SK-N-SH (cell line): ENCODE data around the gene TRIM27. TPM values are rescaled to one million over a fixed set of nuclear protein-coding genes. Genes with fewer than 3 reads are reported as not detected.
A peak's percentile ranks its signal among the peaks of the same experiment; 100 is the strongest.
"Not testable (repeated sequence)": the region's sequence is repeated elsewhere in the genome, so short reads cannot be mapped to it uniquely, and the experiment has no call there.

Experiments used
- CTCF ChIA-PET: fragments of 300-600, 350-600 bp; formaldehyde crosslinking; extraction: SDS; loops from one replicate; lab custom pipeline; 2021; lab: Yijun Ruan, JAX
- POLR2A ChIA-PET: fragments of 350-600 bp; sonication (Branson Sonifier 250); formaldehyde crosslinking; extraction: SDS; loops from one replicate; lab custom pipeline; 2020; ENCODE audit warnings: antibody characterized with exemption, inconsistent platforms; lab: Yijun Ruan, JAX
- DNase-seq: peaks from one replicate; pipeline ENCODE4 v3.0.0; 2012
- H2AFZ ChIP-seq: fragments of 200-600 bp; sonication (generic); 2 replicates; pipeline ENCODE4 v1.8.1; 2016; ENCODE audit warnings: antibody characterized with exemption, mild to moderate bottlenecking, low read depth
- H3F3A ChIP-seq: fragments of 200-600 bp; sonication (generic); replicated peaks from 2 replicates; pipeline ENCODE3; 2016; ENCODE audit warnings: antibody characterized with exemption, mild to moderate bottlenecking; ENCODE audit not compliant: insufficient read depth
- H3K27ac ChIP-seq, 2 experiments: fragments of 200-500 bp in 1 of 2; fragments of 200-600 bp in 1 of 2; sonication (Bioruptor generic) in 1 of 2; sonication (generic), shearing (Covaris generic) in 1 of 2; 2 replicates each; pipeline versions ENCODE4 v1.5.1 to v1.6.1; 2014 to 2016; ENCODE audit warnings: low read depth in 2 of 2, inconsistent platforms in 1 of 2, low read length in 1 of 2, mild to moderate bottlenecking in 1 of 2, mixed read lengths in 1 of 2
- H3K27me3 ChIP-seq: fragments of 200-600 bp; sonication (generic), shearing (Covaris generic); 2 replicates; pipeline ENCODE4 v1.6.1; 2016; ENCODE audit warnings: mixed run types; ENCODE audit not compliant: insufficient read depth
- H3K36me3 ChIP-seq, 2 experiments: fragments of 200-500 bp in 1 of 2; fragments of 200-600 bp in 1 of 2; sonication (Bioruptor generic) in 1 of 2; sonication (generic) in 1 of 2; replicated peaks in 1 of 2; 2 replicates each; pipeline versions ENCODE3 to v1.5.1; 2014 to 2016; ENCODE audit warnings: low read length in 1 of 2, mild to moderate bottlenecking in 1 of 2; ENCODE audit not compliant: insufficient read depth in 2 of 2, control insufficient read depth in 1 of 2
- H3K4me1 ChIP-seq, 2 experiments: fragments of 200-500 bp in 1 of 2; fragments of 200-600 bp in 1 of 2; sonication (Bioruptor generic) in 1 of 2; sonication (generic), shearing (Covaris generic) in 1 of 2; 2 replicates each; pipeline versions ENCODE4 v1.5.1 to v1.6.1; 2014 to 2016; ENCODE audit warnings: low read depth in 1 of 2, low read length in 1 of 2, mixed run types in 1 of 2; ENCODE audit not compliant: insufficient read depth in 2 of 2, control insufficient read depth in 1 of 2
- H3K4me2 ChIP-seq: fragments of 200-600 bp; sonication (generic), shearing (Covaris generic); 2 replicates; pipeline ENCODE4 v1.6.1; 2017; ENCODE audit warnings: mixed run types
- H3K4me3 ChIP-seq, 2 experiments: fragments of 200-500 bp in 1 of 2; fragments of 200-600 bp in 1 of 2; sonication (Bioruptor generic) in 1 of 2; sonication (generic), shearing (Covaris generic) in 1 of 2; 2 replicates each; pipeline versions ENCODE4 v1.5.1 to v1.8.1; 2014 to 2016; ENCODE audit warnings: low read depth in 2 of 2, inconsistent platforms in 1 of 2, low read length in 1 of 2, mild to moderate bottlenecking in 1 of 2, mixed read lengths in 1 of 2, moderate library complexity in 1 of 2
- H3K79me2 ChIP-seq: fragments of 200-600 bp; sonication (generic); 2 replicates; pipeline ENCODE4 v1.8.1; 2017; ENCODE audit warnings: mild to moderate bottlenecking; ENCODE audit not compliant: insufficient read depth
- H3K9ac ChIP-seq: fragments of 200-600 bp; sonication (generic); 2 replicates; pipeline ENCODE4 v1.6.1; 2017; ENCODE audit warnings: mixed run types
- H3K9me2 ChIP-seq: fragments of 200-600 bp; sonication (generic); 2 replicates; pipeline ENCODE4 v1.6.1; 2017; ENCODE audit warnings: mixed run types
- H3K9me3 ChIP-seq: fragments of 200-600 bp; sonication (generic); 2 replicates; pipeline ENCODE4 v1.6.1; 2017; ENCODE audit warnings: mixed run types, mild to moderate bottlenecking, moderate library complexity
- H4K20me1 ChIP-seq: fragments of 200-600 bp; sonication (generic); 2 replicates; pipeline ENCODE4 v1.6.1; 2017; ENCODE audit warnings: mild to moderate bottlenecking, mixed run types; ENCODE audit not compliant: insufficient read depth
- CHD2 ChIP-seq: fragments of 150-350 bp; IDR thresholded peaks from 2 replicates; pipeline ENCODE4 v1.6.1; 2018; ENCODE audit warnings: low read length; ENCODE audit not compliant: partially characterized antibody
- ELF1 ChIP-seq: IDR thresholded peaks from 2 replicates; pipeline ENCODE4 v1.4.0; 2012
- EZH2phosphoT487 ChIP-seq: fragments of 200-600 bp; sonication (generic); IDR thresholded peaks from 2 replicates; pipeline ENCODE4 v1.6.1; 2017; ENCODE audit warnings: low read depth, mixed run types, mild to moderate bottlenecking, antibody characterized with exemption, moderate library complexity, borderline replicate concordance
- FOSL2 ChIP-seq: IDR thresholded peaks from 2 replicates; pipeline ENCODE4 v1.4.0; 2012; ENCODE audit warnings: low read depth, mild to moderate bottlenecking, moderate library complexity, borderline replicate concordance
- GABPA ChIP-seq: IDR thresholded peaks from 2 replicates; pipeline ENCODE4 v1.4.0; 2012; ENCODE audit warnings: low read depth, mild to moderate bottlenecking
- NFIC ChIP-seq: IDR thresholded peaks from 2 replicates; pipeline ENCODE4 v1.4.0; 2012; ENCODE audit warnings: borderline replicate concordance
- REST ChIP-seq: IDR thresholded peaks from 2 replicates; pipeline ENCODE4 v1.6.1; 2012; ENCODE audit warnings: mild to moderate bottlenecking, low read depth, low read length, moderate library complexity
- RFX5 ChIP-seq: IDR thresholded peaks from 2 replicates; pipeline ENCODE4 v1.6.1; 2012; ENCODE audit warnings: mild to moderate bottlenecking, improper control_type of control experiment, low read length
- TEAD4 ChIP-seq: IDR thresholded peaks from 2 replicates; pipeline ENCODE4 v1.4.0; 2012; ENCODE audit warnings: mild to moderate bottlenecking, borderline replicate concordance; ENCODE audit not compliant: insufficient read depth
- YY1 ChIP-seq: IDR thresholded peaks from 2 replicates; pipeline ENCODE4 v1.4.0; 2012; ENCODE audit warnings: low read depth, mild to moderate bottlenecking
- WGBS: methylation state at CpG from one replicate; pipeline ENCODE4 v1.1.6; 2017; ENCODE audit warnings: low lambda C conversion rate; 5-methylcytosine and 5-hydroxymethylcytosine counted together
- polyA plus RNA-seq, 3 experiments: library from polyadenylated mRNA; depleted of rRNA; stranded (reverse); fragments of >200 nt; gene quantifications; 2 replicates each; pipeline ENCODE4 v1.2.3, GENCODE V29; 2012

Gene TRIM27
- polyA plus RNA-seq, 1 of the 3 experiments (the other 2 are of a cell fraction), result 43.8 TPM

GRCh38 chr6:28953039-28953584, 29.3 kb upstream of the TRIM27 start (continued):
- TF ChIP-seq REST, result peak; percentile 30; the same call in 1 of the 2 replicates
- no peak for TF ChIP-seq NFIC
- TF ChIP-seq RFX5, result no peak
- TF ChIP-seq TEAD4, result peak; percentile 81; the same call in 1 of the 2 replicates
- TF ChIP-seq, all 33 proteins: peak for 6

GRCh38 chr6:28949656-28950195, 25.9 kb upstream of the TRIM27 start:
- H3K4me3 ChIP-seq, H3K4me1 ChIP-seq, H3K27ac ChIP-seq, H3K9me2 ChIP-seq, H3K9me3 ChIP-seq, H2AFZ ChIP-seq, H3K79me2 ChIP-seq, H3K9ac ChIP-seq, POLR2A ChIA-PET, H3K36me3 ChIP-seq, H3F3A ChIP-seq, H3K4me2 ChIP-seq, CTCF ChIA-PET, DNase-seq, H3K27me3 ChIP-seq, H4K20me1 ChIP-seq: not testable (repeated sequence)
- WGBS, result 94% methylated on average over 19 of the region's 41 CpGs

- H3K9me3 ChIP-seq, result no peaks in the 10 kb centered on the region
- H3K79me2 ChIP-seq, result no peaks in the 10 kb centered on the region
- WGBS, result 88% methylated on average over 23 of the region's 23 CpGs
- peaks cover 0 to under 1% of the 10 kb centered on the region in 2 experiments; a peak in 1 of 4 replicates for H3K4me1 ChIP-seq
- TF ChIP-seq CHD2 (no peak), FOSL2 (no peak), EZH2phosphoT487 (no peak), YY1 (no peak), GABPA (no peak), NFIC (no peak), REST (no peak), ELF1 (no peak), TEAD4 (no peak)
- H3K36me3 ChIP-seq, result no peaks in the 10 kb centered on the region
- ChIA-PET CTCF (no interaction called here), POLR2A (no interaction called here)
- H3K27ac ChIP-seq, result no peak overlapping the region
- peaks cover 11% of the 10 kb centered on the region for H3F3A ChIP-seq
- no peak overlapping the region for H3K4me3 ChIP-seq
- no peak overlapping the region for H3K9ac ChIP-seq
- no peak overlapping the region for H3K4me2 ChIP-seq
- no peaks in the 10 kb centered on the region for H4K20me1 ChIP-seq
- no peak for DNase-seq
- H3K9me2 ChIP-seq, result no peaks in the 10 kb centered on the region
- no peak overlapping the region for H2AFZ ChIP-seq
- H3K27me3 ChIP-seq, result no peaks in the 10 kb centered on the region
Measured at GRCh38 chr6:28948782-28949486, 25.1 kb upstream of the TRIM27 start.
